ENCODE data around the gene PDRG1. TPM values are rescaled to one million over a fixed set of nuclear protein-coding genes. Genes with fewer than 3 reads are reported as not detected.

Gene PDRG1
- total and polyA plus RNA-seq, 2 donors from 2014 or later: 10.4 to 22.5 TPM

DNA sequence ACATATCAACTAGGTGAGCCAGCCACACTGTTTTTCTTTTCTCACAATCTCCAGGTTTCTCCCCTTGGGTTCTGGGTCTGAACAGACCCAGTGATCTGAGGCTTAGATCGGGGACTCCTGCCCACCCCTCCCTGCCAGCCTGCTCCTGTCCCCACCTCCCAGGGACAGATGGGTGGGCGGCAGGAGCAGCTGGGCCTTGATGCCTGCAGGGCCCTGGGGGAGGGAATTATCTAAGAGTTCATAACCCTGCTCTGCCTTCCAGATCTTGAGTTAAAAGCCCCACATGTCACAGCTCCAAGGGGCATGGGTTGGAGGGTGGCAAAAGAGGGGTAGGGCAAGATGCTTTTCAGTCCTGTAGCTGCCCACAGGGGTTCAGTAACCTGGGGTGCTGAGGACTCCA lies 10.9 kb upstream of the PDRG1 start:
- no peak overlapping the region for H3K4me3 ChIP-seq (ENCODE audit: low read length in 3 of 3)
- no peaks in the 10 kb centered on the region for H3K9me3 ChIP-seq (ENCODE audit: control insufficient read depth in 2 of 3, insufficient read depth in 1 of 3, low read length in 3 of 3)
- no peaks in the 10 kb centered on the region for H3K27me3 ChIP-seq (ENCODE audit: control insufficient read depth, insufficient read depth, low read length)
- no peak for FAIRE-seq
- H3K4me1 ChIP-seq (ENCODE audit: control insufficient read depth in 2 of 3, insufficient read depth in 2 of 3, low read depth in 1 of 3, low read length in 3 of 3): no peaks in the 10 kb centered on the region
- no peaks in the 10 kb centered on the region for H3K36me3 ChIP-seq (ENCODE audit: control insufficient read depth in 2 of 3, insufficient read depth in 3 of 3, low read length in 3 of 3)
- H3K27ac ChIP-seq (ENCODE audit: low read depth in 2 of 2, low read length in 2 of 2): no peak overlapping the region
- intact Hi-C loops (cut with DNase I): no loop called here
- DNase-seq: no peak
- TF ChIP-seq CTCF (IDR thresholded peaks at IDR 0.05; ENCODE audit: borderline replicate concordance, extremely low read depth, insufficient read depth): no peak
- no peak overlapping the region for H3K9ac ChIP-seq (ENCODE audit: low read length in 3 of 3)

DNA sequence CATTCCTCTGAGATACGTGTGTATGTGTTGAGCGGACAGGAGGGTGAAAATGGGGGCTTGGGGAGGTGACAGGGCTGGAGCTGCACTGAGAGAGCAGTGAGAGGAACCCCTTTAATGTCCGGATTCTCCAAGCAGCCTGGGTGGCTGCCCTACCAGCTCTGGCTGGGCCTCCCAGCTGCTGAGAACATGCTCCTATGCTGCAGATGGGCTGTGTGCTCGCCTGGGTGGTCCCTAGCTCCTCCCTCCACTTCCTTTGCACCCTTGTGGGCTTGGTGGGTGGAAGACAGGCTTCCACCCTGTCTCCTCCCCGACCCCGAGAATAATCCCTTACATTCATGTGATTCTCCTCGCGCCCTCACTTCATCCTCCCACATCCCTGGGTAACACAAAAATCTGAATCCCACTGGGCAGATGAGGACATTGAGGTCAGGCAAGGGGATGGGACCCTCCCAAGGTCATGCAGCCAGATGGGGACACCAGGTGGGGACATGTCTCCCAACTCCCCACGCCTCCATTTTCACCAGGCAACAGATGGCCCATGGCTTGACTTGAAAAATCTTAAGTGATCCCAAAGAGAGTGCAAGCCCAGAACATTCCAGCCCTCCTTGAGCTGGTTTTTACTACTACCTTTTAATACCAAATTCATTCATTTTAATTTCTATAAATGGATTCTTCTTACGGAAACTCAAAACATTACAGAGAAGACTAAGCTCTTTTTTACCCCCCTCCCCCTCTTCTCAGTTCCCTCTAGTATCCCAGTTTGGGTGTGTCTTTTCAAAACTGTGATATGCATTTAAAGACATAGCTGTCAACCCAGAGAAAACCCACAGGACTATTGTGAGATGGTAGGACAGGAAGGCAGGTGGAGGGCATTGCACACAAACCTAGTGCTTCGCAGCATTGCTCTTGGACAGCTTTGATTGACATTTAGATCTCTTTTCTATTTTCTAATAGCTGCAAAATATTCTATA lies 5.0 kb upstream of the PDRG1 start:
- no peaks in the 10 kb centered on the region for H3K4me1 ChIP-seq (ENCODE audit: control insufficient read depth in 2 of 3, insufficient read depth in 2 of 3, low read depth in 1 of 3, low read length in 3 of 3)
- DNase-seq (no peak), FAIRE-seq (no peak)
- TF ChIP-seq CTCF (IDR thresholded peaks at IDR 0.05; ENCODE audit: borderline replicate concordance, extremely low read depth, insufficient read depth): no peak
- H3K27me3 ChIP-seq (ENCODE audit: control insufficient read depth, insufficient read depth, low read length): no peaks in the 10 kb centered on the region
- intact Hi-C loops (cut with DNase I): loop anchor here (10.0 kb wide), 1 partner anchor 132 kb away; no protein-coding TSS in a partner anchor
- no peak overlapping the region for H3K4me3 ChIP-seq (ENCODE audit: low read length in 3 of 3)
- H3K9ac ChIP-seq (ENCODE audit: low read length in 3 of 3): no peak overlapping the region
- no peaks in the 10 kb centered on the region for H3K9me3 ChIP-seq (ENCODE audit: control insufficient read depth in 2 of 3, insufficient read depth in 1 of 3, low read length in 3 of 3)
- no peak overlapping the region for H3K27ac ChIP-seq (ENCODE audit: low read depth in 2 of 2, low read length in 2 of 2)
- H3K36me3 ChIP-seq (ENCODE audit: control insufficient read depth in 2 of 3, insufficient read depth in 3 of 3, low read length in 3 of 3): no peaks in the 10 kb centered on the region

- intact Hi-C loops (cut with DNase I): loop anchor here (5.0 to 10.0 kb wide), 2 partner anchors 102 to 130 kb away; no protein-coding TSS in a partner anchor
- Histone ChIP-seq H3K4me3 (ENCODE audit: low read length in 3 of 3) (no peak overlapping the region), H3K27ac (ENCODE audit: low read depth in 2 of 2, low read length in 2 of 2) (no peak overlapping the region), H3K9ac (ENCODE audit: low read length in 3 of 3) (no peak overlapping the region), H3K9me3 (ENCODE audit: control insufficient read depth in 2 of 3, insufficient read depth in 1 of 3, low read length in 3 of 3) (no peaks in the 10 kb centered on the region), H3K36me3 (ENCODE audit: control insufficient read depth in 2 of 3, insufficient read depth in 3 of 3, low read length in 3 of 3) (no peaks in the 10 kb centered on the region), H3K27me3 (ENCODE audit: control insufficient read depth, insufficient read depth, low read length) (no peaks in the 10 kb centered on the region), H3K4me1 (ENCODE audit: control insufficient read depth in 2 of 3, insufficient read depth in 2 of 3, low read depth in 1 of 3, low read length in 3 of 3) (peaks cover 6 to 11% (median 7%) of the 10 kb centered on the region in 3 donors)
- DNase-seq: no peak
- no peak for FAIRE-seq
- no peak for TF ChIP-seq CTCF (IDR thresholded peaks at IDR 0.05; ENCODE audit: borderline replicate concordance, extremely low read depth, insufficient read depth)
These were observed 2.7 kb upstream of the PDRG1 start for GRCh38 chr20:31954500-31954899.

Measured in kidney (tissue), 14 donors.